ENCODE data around the gene PSMB11. TPM values are rescaled to one million over a fixed set of nuclear protein-coding genes. Genes with fewer than 3 reads are reported as not detected.

The PSMB11 gene
- total RNA-seq, 1 donor from 2014 or later: not detected

Other genes starting within 250 kb of the PSMB11 start
- gene SLC7A7, start 226.8 kb upstream of the PSMB11 start, total RNA-seq: 15.1 TPM
- gene MRPL52, start 212.3 kb upstream of the PSMB11 start, total RNA-seq: 16.7 TPM
- 96.0 TPM for gene MMP14, start 205.6 kb upstream of the PSMB11 start, total RNA-seq
- gene LRP10, start 170.5 kb upstream of the PSMB11 start, total RNA-seq: 11.0 TPM
- gene REM2, start 159.0 kb upstream of the PSMB11 start, total RNA-seq: under 0.01 TPM
- 66.8 TPM for gene RBM23, start 123.1 kb upstream of the PSMB11 start, total RNA-seq
- gene PRMT5, start 112.8 kb upstream of the PSMB11 start, total RNA-seq: 60.0 TPM
- 53.2 TPM for gene HAUS4, start 85.1 kb upstream of the PSMB11 start, total RNA-seq
- gene AJUBA, start 59.7 kb upstream of the PSMB11 start, total RNA-seq: 77.8 TPM
- gene C14orf93, start 32.1 kb upstream of the PSMB11 start, total RNA-seq: 9.9 TPM
- gene PSMB5, start 7.3 kb upstream of the PSMB11 start, total RNA-seq: 183 TPM
- 1.6 TPM for gene CDH24, start 15.3 kb downstream of the PSMB11 start, total RNA-seq
- gene ACIN1, start 52.9 kb downstream of the PSMB11 start, total RNA-seq: 62.1 TPM
- gene C14orf119, start 53.3 kb downstream of the PSMB11 start, total RNA-seq: 24.5 TPM
- not detected for gene CIROP, start 62.8 kb downstream of the PSMB11 start, total RNA-seq
- under 0.01 TPM for gene CEBPE, start 77.0 kb downstream of the PSMB11 start, total RNA-seq
- 4.7 TPM for gene SLC7A8, start 141.4 kb downstream of the PSMB11 start, total RNA-seq
- not detected for gene RNF212B, start 195.7 kb downstream of the PSMB11 start, total RNA-seq
- gene HOMEZ, start 243.9 kb downstream of the PSMB11 start, total RNA-seq: 5.7 TPM

Measured in skeletal muscle tissue (tissue), 1 donor.